Measurements from ENCODE around the gene KCNMA1.

Gene KCNMA1

GRCh38 chr10:77682393-77683087 is 44.9 kb upstream of the KCNMA1 start:
- H3K4me3 ChIP-seq (ENCODE audit: low read depth, low read length), result no peak overlapping the region
- H2AFZ ChIP-seq, result no peak overlapping the region
- H3K9me3 ChIP-seq (ENCODE audit: control insufficient read depth, low read length), result no peaks in the 10 kb centered on the region
- no peak overlapping the region for H3K4me2 ChIP-seq (ENCODE audit: low read length)
- no peaks in the 10 kb centered on the region for H3K27me3 ChIP-seq (ENCODE audit: control insufficient read depth, insufficient read depth, low read length)
- no peaks in the 10 kb centered on the region for H3K79me2 ChIP-seq
- H3K27ac ChIP-seq, result no peak overlapping the region
- H3K9ac ChIP-seq, result no peak overlapping the region
- no peaks in the 10 kb centered on the region for H3K4me1 ChIP-seq
- no peaks in the 10 kb centered on the region for H3K36me3 ChIP-seq (ENCODE audit: control insufficient read depth, insufficient read depth, low read length)
- no peak for TF ChIP-seq CTCF (IDR thresholded peaks at IDR 0.05)

DNA sequence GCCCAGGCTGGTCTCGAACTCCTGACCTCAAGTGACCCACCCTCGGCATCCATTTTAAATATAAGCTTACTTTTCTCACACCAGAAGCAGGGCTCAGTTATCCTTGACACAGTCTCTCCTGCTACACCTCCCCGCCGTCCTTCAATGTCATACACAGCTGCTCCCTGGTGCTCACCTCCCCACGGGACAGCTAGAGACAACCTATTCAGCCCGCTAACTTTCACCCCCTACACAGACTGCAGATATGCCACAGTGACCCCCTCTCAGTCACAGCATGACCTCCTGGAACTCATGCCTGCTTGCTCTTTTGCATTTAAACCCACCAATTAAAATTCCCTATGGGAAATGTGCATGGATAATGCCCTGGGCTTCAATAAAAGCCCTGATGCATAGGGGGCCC is 44.2 kb upstream of the KCNMA1 start:
- Histone ChIP-seq H3K4me3 (ENCODE audit: low read depth, low read length) (no peak overlapping the region), H3K27me3 (ENCODE audit: control insufficient read depth, insufficient read depth, low read length) (no peaks in the 10 kb centered on the region), H3K4me1 (no peaks in the 10 kb centered on the region), H3K79me2 (no peaks in the 10 kb centered on the region), H3K27ac (no peak overlapping the region), H3K36me3 (ENCODE audit: control insufficient read depth, insufficient read depth, low read length) (no peaks in the 10 kb centered on the region), H3K4me2 (ENCODE audit: low read length) (no peak overlapping the region), H3K9me3 (ENCODE audit: control insufficient read depth, low read length) (no peaks in the 10 kb centered on the region), H2AFZ (no peak overlapping the region), H3K9ac (no peak overlapping the region)
- TF ChIP-seq CTCF (IDR thresholded peaks at IDR 0.05), result no peak

DNA sequence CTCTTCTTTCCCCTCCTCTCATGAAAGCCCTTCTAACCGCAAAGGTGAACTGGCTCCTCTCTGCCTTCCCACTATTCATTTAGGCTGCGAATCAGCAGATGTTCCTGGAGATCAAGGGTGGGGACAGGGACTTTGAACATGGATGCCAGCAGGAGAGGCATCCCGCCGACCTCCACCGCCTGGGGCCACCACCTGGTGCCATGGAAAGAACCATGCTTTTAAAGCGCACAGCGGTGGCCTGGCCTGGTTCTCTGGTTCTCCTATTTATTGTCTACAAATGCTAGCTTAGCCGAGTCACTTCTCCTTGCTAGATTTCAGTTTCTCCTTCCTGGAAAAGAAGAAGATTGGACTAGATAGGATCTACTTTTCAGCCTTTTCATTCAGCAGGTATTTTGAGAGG is 43.2 kb upstream of the KCNMA1 start:
- Histone ChIP-seq H3K4me3 (ENCODE audit: low read depth, low read length) (no peak overlapping the region), H3K9me3 (ENCODE audit: control insufficient read depth, low read length) (no peaks in the 10 kb centered on the region), H3K4me2 (ENCODE audit: low read length) (no peak overlapping the region), H3K4me1 (no peaks in the 10 kb centered on the region), H2AFZ (no peak overlapping the region), H3K79me2 (no peaks in the 10 kb centered on the region), H3K9ac (no peak overlapping the region), H3K27me3 (ENCODE audit: control insufficient read depth, insufficient read depth, low read length) (no peaks in the 10 kb centered on the region), H3K36me3 (ENCODE audit: control insufficient read depth, insufficient read depth, low read length) (no peaks in the 10 kb centered on the region), H3K27ac (no peak overlapping the region)
- no peak for TF ChIP-seq CTCF (IDR thresholded peaks at IDR 0.05)

- Histone ChIP-seq H3K9me3 (ENCODE audit: control insufficient read depth, low read length) (no peaks in the 10 kb centered on the region), H3K4me1 (no peaks in the 10 kb centered on the region), H3K4me2 (ENCODE audit: low read length) (no peak overlapping the region), H3K27ac (no peak overlapping the region), H3K4me3 (ENCODE audit: low read depth, low read length) (no peak overlapping the region), H3K36me3 (ENCODE audit: control insufficient read depth, insufficient read depth, low read length) (no peaks in the 10 kb centered on the region), H3K27me3 (ENCODE audit: control insufficient read depth, insufficient read depth, low read length) (no peaks in the 10 kb centered on the region), H3K9ac (no peak overlapping the region), H3K79me2 (no peaks in the 10 kb centered on the region), H2AFZ (no peak overlapping the region)
- TF ChIP-seq CTCF (IDR thresholded peaks at IDR 0.05), result no peak
Measured at GRCh38 chr10:77680065-77680464, 42.5 kb upstream of the KCNMA1 start.

DNA sequence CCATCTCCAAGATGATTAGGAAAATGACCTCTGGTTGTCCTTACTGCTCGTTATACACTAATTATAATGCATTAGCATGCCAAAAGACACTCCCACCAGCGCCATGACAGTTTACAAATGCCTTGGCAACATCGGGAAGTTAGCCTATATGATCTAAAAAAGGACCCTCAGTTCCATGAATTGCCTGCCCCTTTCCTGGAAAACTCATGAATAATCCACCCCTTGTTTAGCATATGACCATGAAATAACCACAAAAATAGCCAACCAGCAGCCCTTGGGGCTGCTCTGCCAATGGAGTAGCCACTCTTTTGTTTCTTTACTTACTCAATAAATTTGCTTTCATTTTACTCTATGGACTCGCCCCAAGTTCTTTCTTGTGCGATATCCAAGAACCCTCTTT is 41.6 kb upstream of the KCNMA1 start:
- H3K9me3 ChIP-seq (ENCODE audit: control insufficient read depth, low read length), result no peaks in the 10 kb centered on the region
- no peak for TF ChIP-seq CTCF (IDR thresholded peaks at IDR 0.05)
- no peak overlapping the region for H3K4me3 ChIP-seq (ENCODE audit: low read depth, low read length)
- H3K36me3 ChIP-seq (ENCODE audit: control insufficient read depth, insufficient read depth, low read length), result no peaks in the 10 kb centered on the region
- H3K4me2 ChIP-seq (ENCODE audit: low read length), result no peak overlapping the region
- no peaks in the 10 kb centered on the region for H3K4me1 ChIP-seq
- H2AFZ ChIP-seq, result no peak overlapping the region
- no peak overlapping the region for H3K27ac ChIP-seq
- H3K79me2 ChIP-seq, result no peaks in the 10 kb centered on the region
- no peak overlapping the region for H3K9ac ChIP-seq
- no peaks in the 10 kb centered on the region for H3K27me3 ChIP-seq (ENCODE audit: control insufficient read depth, insufficient read depth, low read length)

All from parathyroid adenoma (tissue), 2 donors.